Skeletal muscle satellite cell (primary cell): ENCODE measurements around the gene STK4.
"Not testable (repeated sequence)": the region's sequence is repeated elsewhere in the genome, so short reads cannot be mapped to it uniquely, and the experiment has no call there.

Source experiments
- H3K27me3 ChIP-seq: 2 replicates; pipeline ENCODE4 v1.7.0; 2013; ENCODE audit warnings: low read length; ENCODE audit not compliant: control insufficient read depth, insufficient read depth
- H3K36me3 ChIP-seq: 2 replicates; pipeline ENCODE4 v1.7.0; 2013; ENCODE audit warnings: mild to moderate bottlenecking, control low read depth, low read length; ENCODE audit not compliant: insufficient read depth
- H3K4me1 ChIP-seq: 2 replicates; pipeline ENCODE4 v1.7.0; 2013; ENCODE audit warnings: low read length; ENCODE audit not compliant: control insufficient read depth, insufficient read depth
- H3K4me2 ChIP-seq: 2 replicates; pipeline ENCODE4 v1.7.0; 2013; ENCODE audit warnings: mild to moderate bottlenecking, low read length
- H3K4me3 ChIP-seq: 2 replicates; pipeline ENCODE4 v1.7.0; 2013; ENCODE audit warnings: low read length
- H3K9ac ChIP-seq: 2 replicates; pipeline ENCODE4 v1.7.0; 2013; ENCODE audit warnings: mild to moderate bottlenecking, low read depth, low read length, moderate library complexity
- H3K9me3 ChIP-seq: replicated peaks from 2 replicates; pipeline ENCODE4 v1.7.0; 2013; ENCODE audit warnings: mild to moderate bottlenecking, control low read depth, low read length

The STK4 gene

DNA sequence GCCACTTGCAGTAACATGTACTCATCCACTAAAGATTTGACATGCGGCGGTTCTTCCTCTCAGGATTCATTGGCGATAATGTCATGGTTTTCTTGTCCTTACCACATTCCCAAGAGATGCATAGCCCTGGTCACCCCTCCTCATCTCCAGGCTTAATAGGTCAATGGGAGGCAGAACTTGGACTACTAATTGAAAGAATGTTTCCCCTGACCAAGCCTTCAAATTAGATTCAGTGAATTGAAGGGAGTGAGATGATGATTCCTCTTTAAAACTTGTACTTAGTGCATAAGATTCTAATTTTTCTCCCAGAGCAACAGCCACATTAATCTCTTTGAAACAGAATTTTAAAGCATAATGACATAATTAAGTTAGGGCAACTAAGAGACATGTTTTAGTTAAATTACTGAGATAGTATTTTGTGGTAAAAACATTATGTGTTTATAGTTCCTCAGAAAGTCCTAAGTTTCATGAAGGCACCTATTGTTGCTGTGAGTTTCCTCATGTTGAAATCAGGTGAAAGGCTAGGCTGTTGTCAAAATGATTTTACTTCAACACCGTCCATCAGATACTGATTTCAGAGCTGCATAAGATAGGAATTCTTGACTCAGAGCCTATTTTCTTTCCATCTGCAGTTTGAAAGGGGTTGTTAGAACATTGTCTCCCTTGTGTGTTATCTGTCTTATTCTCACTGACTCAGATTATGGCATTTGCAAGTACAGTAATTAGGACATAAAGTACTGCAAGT is 48.5 kb downstream of the STK4 start:
- Histone ChIP-seq H3K4me2 (no peak overlapping the region), H3K4me3 (no peak overlapping the region), H3K4me1 (peaks cover 43% of the 10 kb centered on the region), H3K27me3 (no peaks in the 10 kb centered on the region), H3K9ac (peak overlapping the region; percentile 16), H3K9me3 (no peaks in the 10 kb centered on the region), H3K36me3 (peaks cover 11% of the 10 kb centered on the region)

DNA sequence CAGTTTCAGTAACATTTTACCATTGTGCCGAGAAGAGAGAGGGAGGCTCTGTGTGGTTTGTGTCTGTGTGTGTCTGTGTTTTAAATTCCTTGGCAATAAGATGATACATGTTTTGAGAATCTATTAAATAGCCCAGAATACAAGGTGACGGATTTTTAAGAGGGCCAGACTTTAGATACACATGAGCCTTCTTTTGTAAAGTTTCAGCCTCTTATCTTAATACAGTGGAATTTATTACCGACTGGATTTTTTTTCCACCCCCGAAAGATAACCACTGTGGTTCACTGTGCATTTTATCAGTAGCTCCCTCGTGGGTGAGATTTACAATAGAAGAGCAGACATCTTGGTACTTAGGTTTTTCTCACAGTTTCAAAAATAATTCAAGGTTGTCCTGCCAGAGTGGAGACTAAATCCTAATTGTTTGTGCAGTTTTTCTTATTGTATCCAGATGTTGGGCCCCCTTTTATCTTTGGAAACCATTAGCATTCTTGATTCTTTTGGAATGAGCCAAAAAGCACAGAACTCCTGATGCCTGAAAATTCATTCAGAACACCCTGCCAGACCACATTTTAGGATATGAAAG is 49.9 kb downstream of the STK4 start:
- Histone ChIP-seq H3K9me3 (no peaks in the 10 kb centered on the region), H3K4me3 (no peak overlapping the region), H3K4me1 (peaks cover 36% of the 10 kb centered on the region), H3K27me3 (no peaks in the 10 kb centered on the region), H3K9ac (no peak overlapping the region), H3K36me3 (peaks cover 11% of the 10 kb centered on the region), H3K4me2 (no peak overlapping the region)

DNA sequence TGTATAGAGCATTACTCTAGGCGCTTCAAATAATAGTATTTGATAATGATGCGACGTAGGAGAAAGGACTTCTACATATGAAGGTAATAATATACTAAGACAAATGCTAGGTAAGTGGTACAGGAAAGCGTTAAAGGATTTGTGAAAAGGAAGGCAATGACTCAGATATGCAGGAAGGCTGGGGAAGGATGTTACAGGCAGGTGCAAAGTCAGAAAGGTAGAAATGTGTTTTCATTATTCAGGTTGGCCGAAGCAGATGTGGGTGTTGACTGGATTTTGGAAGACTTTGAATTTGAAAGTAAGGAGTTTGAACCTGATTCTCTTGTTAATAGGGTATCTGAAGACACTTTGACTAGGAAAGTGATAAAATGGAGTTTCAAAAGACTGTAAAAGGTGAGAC is 51.0 kb downstream of the STK4 start:
- no peak overlapping the region for H3K4me3 ChIP-seq
- H3K9ac ChIP-seq, result no peak overlapping the region
- H3K4me2 ChIP-seq, result no peak overlapping the region
- H3K9me3 ChIP-seq, result no peaks in the 10 kb centered on the region
- peaks cover 30% of the 10 kb centered on the region for H3K4me1 ChIP-seq
- no peaks in the 10 kb centered on the region for H3K27me3 ChIP-seq
- H3K36me3 ChIP-seq, result peaks cover 11% of the 10 kb centered on the region

DNA sequence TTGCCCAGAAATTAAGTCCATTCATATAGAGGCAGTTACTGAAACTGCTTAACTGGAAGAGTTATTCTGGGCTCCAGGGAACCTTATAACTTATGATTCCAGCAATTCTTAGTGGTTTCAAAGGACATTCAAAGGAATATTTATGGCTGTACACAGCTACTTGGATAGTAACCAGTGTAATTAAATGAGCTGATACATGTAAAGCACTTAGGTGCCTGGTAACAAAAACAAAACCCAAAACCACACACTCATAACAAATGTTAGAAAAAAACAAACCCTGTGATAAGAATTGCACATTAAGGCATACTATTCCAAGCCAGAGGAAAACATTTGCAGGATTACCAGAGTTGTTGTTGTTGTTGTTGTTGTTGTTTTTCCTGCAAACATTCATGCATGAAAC is 51.5 kb downstream of the STK4 start:
- Histone ChIP-seq H3K9ac (no peak overlapping the region), H3K4me1 (peaks cover 24% of the 10 kb centered on the region), H3K27me3 (no peaks in the 10 kb centered on the region), H3K9me3 (no peaks in the 10 kb centered on the region), H3K36me3 (peaks cover 11% of the 10 kb centered on the region), H3K4me3 (no peak overlapping the region), H3K4me2 (no peak overlapping the region)

DNA sequence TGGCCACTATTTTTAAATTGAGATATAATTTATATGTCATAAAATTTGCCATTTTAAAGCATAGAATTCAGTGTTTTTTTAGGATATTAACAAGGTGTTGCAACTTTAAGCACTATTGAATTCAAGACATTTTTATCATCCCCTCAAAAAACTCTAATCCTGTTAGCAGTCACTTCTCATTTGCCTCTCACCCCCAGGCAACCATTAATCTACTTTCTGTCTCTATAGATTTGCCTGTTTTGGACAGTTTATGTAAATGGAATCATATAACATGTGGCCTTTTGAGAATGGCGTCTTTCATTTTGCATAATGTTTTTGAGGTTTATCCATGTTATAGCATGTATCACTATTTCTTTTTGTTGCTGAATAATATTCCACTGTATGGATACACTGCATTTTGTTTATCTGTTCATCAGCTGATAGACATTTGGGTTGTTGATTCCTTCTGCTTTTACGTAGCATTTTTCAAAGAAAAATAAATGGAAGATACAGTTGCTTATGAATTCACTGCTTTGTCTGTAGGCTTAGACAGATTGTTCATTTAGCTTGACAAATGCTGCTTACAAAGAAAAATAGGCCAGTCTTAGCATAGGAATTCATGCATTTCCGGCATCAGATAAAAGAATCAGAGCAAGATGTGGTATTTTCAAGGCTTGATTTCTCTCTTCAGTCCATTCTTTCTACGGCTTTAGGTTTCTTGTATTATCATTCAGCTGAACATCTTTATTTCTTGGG is 52.9 kb downstream of the STK4 start:
- no peak overlapping the region for H3K4me2 ChIP-seq
- H3K4me3 ChIP-seq, result no peak overlapping the region
- H3K4me1 ChIP-seq, result peaks cover 11% of the 10 kb centered on the region
- H3K9me3 ChIP-seq, result no peaks in the 10 kb centered on the region
- peaks cover 11% of the 10 kb centered on the region for H3K36me3 ChIP-seq
- no peaks in the 10 kb centered on the region for H3K27me3 ChIP-seq
- no peak overlapping the region for H3K9ac ChIP-seq

- H3K27me3 ChIP-seq, result no peaks in the 10 kb centered on the region
- H3K9me3 ChIP-seq, result no peaks in the 10 kb centered on the region
- peaks cover 8% of the 10 kb centered on the region for H3K4me1 ChIP-seq
- H3K4me3 ChIP-seq, result no peak overlapping the region
- peaks cover 15% of the 10 kb centered on the region for H3K36me3 ChIP-seq
- no peak overlapping the region for H3K9ac ChIP-seq
- no peak overlapping the region for H3K4me2 ChIP-seq
These were observed 53.4 kb downstream of the STK4 start for GRCh38 chr20:45019762-45020123.

DNA sequence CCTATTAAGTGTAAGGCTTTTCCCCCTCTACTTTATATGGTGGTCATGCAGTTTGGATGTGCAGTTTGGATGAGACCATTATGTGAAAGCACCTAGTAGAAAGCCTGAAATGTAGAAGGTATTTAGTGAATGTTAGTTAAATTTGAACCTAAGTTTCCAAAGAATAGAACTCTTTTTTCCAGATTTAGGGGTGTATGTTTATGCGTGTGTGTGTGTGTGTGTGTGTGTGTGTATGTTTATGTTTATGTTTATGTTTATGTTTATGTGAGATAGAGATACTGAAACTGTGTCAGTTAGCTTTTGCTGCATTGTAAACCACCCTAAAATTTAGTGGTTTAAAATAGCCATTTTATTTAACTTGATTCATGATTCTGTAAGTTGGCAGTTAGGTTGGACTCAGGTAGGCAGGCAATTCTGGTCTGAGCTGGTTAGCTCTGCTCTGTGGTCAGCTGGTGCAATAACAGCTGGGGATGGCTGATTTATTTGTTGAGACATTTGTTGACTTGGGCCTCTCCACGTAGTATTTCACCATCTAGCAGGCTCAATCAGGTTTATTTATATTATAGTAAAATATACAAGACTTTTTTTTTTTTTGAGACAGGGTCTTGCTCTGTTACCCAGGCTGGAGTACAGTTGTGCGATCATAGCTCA is 54.0 kb downstream of the STK4 start:
- no peak overlapping the region for H3K4me2 ChIP-seq
- H3K36me3 ChIP-seq, result peaks cover 21% of the 10 kb centered on the region
- no peak overlapping the region for H3K9ac ChIP-seq
- peaks cover 2% of the 10 kb centered on the region for H3K4me1 ChIP-seq
- H3K4me3 ChIP-seq, result no peak overlapping the region
- H3K27me3 ChIP-seq, result no peaks in the 10 kb centered on the region
- H3K9me3 ChIP-seq, result no peaks in the 10 kb centered on the region

- Histone ChIP-seq H3K9me3 (no peaks in the 10 kb centered on the region), H3K4me3 (no peak overlapping the region), H3K9ac (no peak overlapping the region), H3K4me2 (no peak overlapping the region), H3K27me3 (no peaks in the 10 kb centered on the region), H3K4me1 (no peaks in the 10 kb centered on the region), H3K36me3 (peaks cover 33% of the 10 kb centered on the region)
These were observed 55.3 kb downstream of the STK4 start for GRCh38 chr20:45021631-45022030.

GRCh38 chr20:45023140-45023539 is 56.8 kb downstream of the STK4 start:
- H3K27me3 ChIP-seq, H3K4me2 ChIP-seq, H3K4me3 ChIP-seq, H3K9ac ChIP-seq, H3K4me1 ChIP-seq, H3K9me3 ChIP-seq: not testable (repeated sequence)
- H3K36me3 ChIP-seq, result peaks cover 24% of the 10 kb centered on the region

- H3K9ac ChIP-seq, result no peak overlapping the region
- no peak overlapping the region for H3K4me2 ChIP-seq
- H3K9me3 ChIP-seq, result no peaks in the 10 kb centered on the region
- H3K4me1 ChIP-seq, result no peaks in the 10 kb centered on the region
- no peak overlapping the region for H3K4me3 ChIP-seq
- H3K36me3 ChIP-seq, result peaks cover 24% of the 10 kb centered on the region
- H3K27me3 ChIP-seq, result no peaks in the 10 kb centered on the region
These were observed 62.3 kb downstream of the STK4 start for GRCh38 chr20:45028424-45029136.

DNA sequence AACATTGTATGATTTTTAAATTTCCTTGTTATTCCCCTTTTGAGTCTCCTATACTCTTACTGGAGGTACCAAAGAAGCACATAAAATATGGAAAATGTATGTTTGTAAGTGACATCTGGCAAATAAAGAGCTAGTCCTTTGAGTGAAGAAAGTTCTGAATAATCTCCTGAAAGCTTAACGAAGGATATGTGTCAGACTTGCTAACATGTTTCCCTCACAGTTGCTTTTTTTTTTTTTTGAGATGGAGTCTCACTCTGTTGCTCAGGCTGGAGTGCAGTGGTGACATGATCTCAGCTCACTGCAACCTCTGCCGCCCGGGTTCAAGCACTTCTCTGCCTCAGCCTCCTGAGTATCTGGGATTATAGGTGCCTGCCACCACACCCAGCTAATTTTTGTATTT is 63.6 kb downstream of the STK4 start:
- no peaks in the 10 kb centered on the region for H3K9me3 ChIP-seq
- H3K36me3 ChIP-seq, result peaks cover 19% of the 10 kb centered on the region
- no peak overlapping the region for H3K4me3 ChIP-seq
- no peaks in the 10 kb centered on the region for H3K27me3 ChIP-seq
- no peak overlapping the region for H3K9ac ChIP-seq
- no peak overlapping the region for H3K4me2 ChIP-seq
- no peaks in the 10 kb centered on the region for H3K4me1 ChIP-seq
